OCI-LY1 (cell line): ENCODE data around the gene BBX.

Experiments used
- EZH2 ChIP-seq: fragments of 200-600 bp; sonication (generic), shearing (Covaris generic); IDR thresholded peaks from 2 replicates; pipeline ENCODE4 v1.8.0; 2017; ENCODE audit warnings: borderline replicate concordance, mixed run types, mild to moderate bottlenecking, antibody characterized with exemption, low read length, moderate library complexity, mixed read lengths
- TF ChIP-seq, protein P1 (sequence below): fragments of 200-600 bp; sonication (generic), shearing (Covaris generic); IDR thresholded peaks from 2 replicates; pipeline ENCODE4 v1.5.1; 2017; ENCODE audit warnings: mild to moderate bottlenecking, antibody characterized with exemption, low read length, moderate library complexity, mixed read lengths

DNA sequence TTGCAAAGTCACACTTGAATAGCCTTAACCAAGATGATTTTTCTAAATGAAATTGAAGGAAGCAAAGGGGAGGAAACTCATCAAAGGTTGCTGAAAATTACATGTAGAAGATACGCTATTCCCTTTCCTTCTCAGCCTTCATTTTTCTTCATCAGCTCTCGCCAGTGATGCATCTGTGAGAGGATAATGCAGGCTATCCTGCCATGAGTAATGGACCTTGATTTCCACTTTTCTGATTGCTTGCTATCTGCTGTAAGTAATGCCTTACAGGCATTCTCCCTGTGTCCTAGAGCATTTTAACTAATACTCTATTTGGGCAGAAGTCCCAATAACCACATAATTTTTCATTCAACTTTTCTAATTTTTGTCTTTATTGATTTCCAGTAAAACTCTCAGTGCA is 162.6 kb downstream of the BBX start:
- TF ChIP-seq EZH2: no peak
- TF ChIP-seq, protein P1, sequence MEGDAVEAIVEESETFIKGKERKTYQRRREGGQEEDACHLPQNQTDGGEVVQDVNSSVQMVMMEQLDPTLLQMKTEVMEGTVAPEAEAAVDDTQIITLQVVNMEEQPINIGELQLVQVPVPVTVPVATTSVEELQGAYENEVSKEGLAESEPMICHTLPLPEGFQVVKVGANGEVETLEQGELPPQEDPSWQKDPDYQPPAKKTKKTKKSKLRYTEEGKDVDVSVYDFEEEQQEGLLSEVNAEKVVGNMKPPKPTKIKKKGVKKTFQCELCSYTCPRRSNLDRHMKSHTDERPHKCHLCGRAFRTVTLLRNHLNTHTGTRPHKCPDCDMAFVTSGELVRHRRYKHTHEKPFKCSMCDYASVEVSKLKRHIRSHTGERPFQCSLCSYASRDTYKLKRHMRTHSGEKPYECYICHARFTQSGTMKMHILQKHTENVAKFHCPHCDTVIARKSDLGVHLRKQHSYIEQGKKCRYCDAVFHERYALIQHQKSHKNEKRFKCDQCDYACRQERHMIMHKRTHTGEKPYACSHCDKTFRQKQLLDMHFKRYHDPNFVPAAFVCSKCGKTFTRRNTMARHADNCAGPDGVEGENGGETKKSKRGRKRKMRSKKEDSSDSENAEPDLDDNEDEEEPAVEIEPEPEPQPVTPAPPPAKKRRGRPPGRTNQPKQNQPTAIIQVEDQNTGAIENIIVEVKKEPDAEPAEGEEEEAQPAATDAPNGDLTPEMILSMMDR: no peak
